H9 (cell line): ENCODE data around the gene RC3H1. TPM values are rescaled to one million over a fixed set of nuclear protein-coding genes. Genes with fewer than 3 reads are reported as not detected.

Experiments
- DNase-seq: peaks from one replicate; pipeline ENCODE4 v3.0.0-alpha.2; 2017
- H2AFZ ChIP-seq: one replicate; pipeline ENCODE4 v1.6.1; 2013; ENCODE audit warnings: mild to moderate bottlenecking, low read length, control low read depth, moderate library complexity
- H2AK5ac ChIP-seq: 2 replicates; pipeline ENCODE4 v1.6.1; 2013; ENCODE audit warnings: low read length, control low read depth, mixed read lengths; ENCODE audit not compliant: insufficient read length
- H2BK120ac ChIP-seq: one replicate; pipeline ENCODE4 v1.6.1; 2013; ENCODE audit warnings: low read depth, mild to moderate bottlenecking, low read length, control low read depth, inconsistent platforms; ENCODE audit not compliant: poor library complexity, severe bottlenecking
- H2BK12ac ChIP-seq: 2 replicates; pipeline ENCODE4 v1.6.1; 2013; ENCODE audit warnings: low read length, control low read depth, mixed read lengths, low read depth; ENCODE audit not compliant: insufficient read length
- H2BK15ac ChIP-seq: 2 replicates; pipeline ENCODE4 v1.6.1; 2013; ENCODE audit warnings: low read depth, low read length, control low read depth
- H2BK20ac ChIP-seq: one replicate; pipeline ENCODE4 v1.6.1; 2013; ENCODE audit warnings: low read depth, mild to moderate bottlenecking, low read length, control low read depth, inconsistent platforms; ENCODE audit not compliant: poor library complexity, severe bottlenecking
- H2BK5ac ChIP-seq: 2 replicates; pipeline ENCODE4 v1.6.1; 2013; ENCODE audit warnings: low read length, control low read depth, mixed read lengths; ENCODE audit not compliant: insufficient read length
- H3K14ac ChIP-seq: 2 replicates; pipeline ENCODE4 v1.6.1; 2013; ENCODE audit warnings: low read length, control low read depth; ENCODE audit not compliant: insufficient read depth
- H3K18ac ChIP-seq: 2 replicates; pipeline ENCODE4 v1.6.1; 2013; ENCODE audit warnings: low read depth, mild to moderate bottlenecking, mixed read lengths, low read length, control low read depth; ENCODE audit not compliant: insufficient read length
- H3K23ac ChIP-seq: 2 replicates; pipeline ENCODE4 v1.6.1; 2013; ENCODE audit warnings: low read length, control low read depth, mixed read lengths, low read depth; ENCODE audit not compliant: insufficient read length
- H3K23me2 ChIP-seq: 2 replicates; pipeline ENCODE4 v1.6.1; 2013; ENCODE audit warnings: low read depth, mild to moderate bottlenecking, mixed read lengths, low read length, control low read depth; ENCODE audit not compliant: insufficient read length, poor library complexity, severe bottlenecking
- H3K27ac ChIP-seq: 2 replicates; pipeline ENCODE4 v1.5.1; 2013; ENCODE audit warnings: low read length, control low read depth, mixed read lengths, low read depth; ENCODE audit not compliant: insufficient read length
- H3K27me3 ChIP-seq: 2 replicates; pipeline ENCODE4 v1.6.1; 2013; ENCODE audit warnings: low read length, control low read depth, inconsistent platforms; ENCODE audit not compliant: insufficient read depth
- H3K4ac ChIP-seq: 2 replicates; pipeline ENCODE4 v1.6.1; 2013; ENCODE audit warnings: low read depth, mild to moderate bottlenecking, control low read depth, inconsistent platforms, low read length, moderate library complexity
- H3K4me1 ChIP-seq: 2 replicates; pipeline ENCODE4 v1.6.1; 2013; ENCODE audit warnings: low read length, control low read depth, inconsistent platforms; ENCODE audit not compliant: insufficient read depth
- H3K4me2 ChIP-seq: 2 replicates; pipeline ENCODE4 v1.6.1; 2013; ENCODE audit warnings: low read length, control low read depth, mixed read lengths; ENCODE audit not compliant: insufficient read length, insufficient read depth
- H3K56ac ChIP-seq: 2 replicates; pipeline ENCODE4 v1.6.1; 2013; ENCODE audit warnings: low read depth, mild to moderate bottlenecking, mixed read lengths, low read length, control low read depth; ENCODE audit not compliant: insufficient read length
- H3K79me1 ChIP-seq: 2 replicates; pipeline ENCODE4 v1.6.1; 2013; ENCODE audit warnings: low read depth, mild to moderate bottlenecking, moderate library complexity, low read length, control low read depth, inconsistent platforms; ENCODE audit not compliant: insufficient read depth, poor library complexity, severe bottlenecking
- H3K79me2 ChIP-seq: 2 replicates; pipeline ENCODE4 v1.6.1; 2013; ENCODE audit warnings: low read length, control low read depth, inconsistent platforms; ENCODE audit not compliant: insufficient read depth
- H3K9ac ChIP-seq: 2 replicates; pipeline ENCODE4 v1.6.1; 2013; ENCODE audit warnings: low read length, control low read depth, mixed read lengths; ENCODE audit not compliant: insufficient read length; ENCODE audit errors: extremely low read depth
- H3K9me3 ChIP-seq: one replicate; pipeline ENCODE4 v1.6.1; 2013; ENCODE audit warnings: low read depth, low read length, inconsistent platforms; ENCODE audit not compliant: control insufficient read depth
- H3T11ph ChIP-seq: one replicate; pipeline ENCODE4 v1.6.1; 2013; ENCODE audit warnings: mild to moderate bottlenecking, low read length, control low read depth, inconsistent platforms
- H4K20me1 ChIP-seq: one replicate; pipeline ENCODE4 v1.6.1; 2013; ENCODE audit not compliant: control insufficient read depth, insufficient read length, insufficient read depth
- H4K5ac ChIP-seq: 2 replicates; pipeline ENCODE4 v1.6.1; 2013; ENCODE audit warnings: low read depth, mild to moderate bottlenecking, mixed read lengths, low read length, control low read depth; ENCODE audit not compliant: insufficient read length
- H4K8ac ChIP-seq: replicated peaks from 2 replicates; pipeline ENCODE4 v1.6.1; 2013; ENCODE audit warnings: low read length, control low read depth, mixed read lengths, low read depth; ENCODE audit not compliant: insufficient read length
- H4K91ac ChIP-seq: 2 replicates; pipeline ENCODE4 v1.6.1; 2013; ENCODE audit warnings: low read depth, mild to moderate bottlenecking, moderate library complexity, mixed read lengths, low read length, control low read depth; ENCODE audit not compliant: insufficient read length
- H3K27ac Mint-ChIP-seq, 3 experiments: 2 replicates in 2 of 3; 3 replicates in 1 of 3; pipeline ENCODE4 v1.8.0; 2020 to 2021; ENCODE audit warnings: mixed read lengths in 3 of 3, mild to moderate bottlenecking in 1 of 3, moderate library complexity in 1 of 3
- H3K27me3 Mint-ChIP-seq: 2 replicates; pipeline ENCODE4 v1.8.0; 2021; ENCODE audit warnings: low read depth, mild to moderate bottlenecking, moderate library complexity, mixed read lengths
- H3K36me3 Mint-ChIP-seq, 3 experiments: 2 replicates in 2 of 3; 3 replicates in 1 of 3; pipeline ENCODE4 v1.8.0; 2020 to 2021; ENCODE audit warnings: low read depth in 3 of 3, mixed read lengths in 3 of 3; ENCODE audit not compliant: insufficient read depth in 1 of 3
- H3K4me1 Mint-ChIP-seq, 2 experiments: 2 replicates each; pipeline ENCODE4 v1.8.0; 2020; ENCODE audit warnings: mixed read lengths in 2 of 2
- H3K4me3 Mint-ChIP-seq, 2 experiments: 2 replicates in 1 of 2; 3 replicates in 1 of 2; pipeline ENCODE4 v1.8.0; 2020 to 2021; ENCODE audit warnings: mild to moderate bottlenecking in 2 of 2, mixed read lengths in 2 of 2, moderate library complexity in 1 of 2
- H3K9me3 Mint-ChIP-seq, 2 experiments: 2 replicates in 1 of 2; 3 replicates in 1 of 2; pipeline ENCODE4 v1.8.0; 2020; ENCODE audit warnings: mild to moderate bottlenecking in 2 of 2, mixed read lengths in 2 of 2, moderate library complexity in 1 of 2
- WGBS: extraction: QIAGEN DNeasy Blood & Tissue Kit; methylation state at CpG from one replicate; pipeline ENCODE4 v1.1.7; 2013; ENCODE audit warnings: missing lambda C conversion rate, low lambda C conversion rate, mixed read lengths; ENCODE audit not compliant: insufficient read length; ENCODE audit errors: extremely low coverage; 5-methylcytosine and 5-hydroxymethylcytosine counted together
- total RNA-seq: library from RNA; stranded (reverse); gene quantifications from 2 replicates; pipeline ENCODE4 v1.2.1, GENCODE V29; 2021
- TF ChIP-seq, protein P1 (sequence below): fragments of 200-600 bp; sonication (generic); conservative IDR thresholded peaks from 3 replicates; pipeline ENCODE4 v1.8.0; 2021; ENCODE audit warnings: antibody characterized with exemption, mild to moderate bottlenecking

RC3H1 gene
- total RNA-seq, 1 experiment from 2014 or later: 36.1 TPM

DNA sequence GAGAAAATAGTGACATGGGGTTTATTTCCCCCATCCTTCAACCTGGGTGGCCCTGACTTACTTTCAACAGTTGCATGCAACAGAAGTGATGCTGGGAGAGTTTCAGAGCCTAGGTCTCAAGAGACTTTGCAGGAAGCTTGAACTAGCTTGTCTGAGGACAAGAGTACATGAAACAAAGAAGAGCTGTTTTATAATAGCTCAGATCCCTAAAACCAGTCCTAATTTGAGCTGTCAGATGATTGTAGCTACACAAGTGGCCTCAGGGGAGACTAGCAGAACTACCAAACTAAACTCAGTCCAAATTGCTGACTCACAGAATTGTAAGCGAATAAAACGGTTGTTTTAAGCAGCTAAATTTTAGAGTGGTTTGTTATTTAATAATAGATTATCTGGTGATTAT, 17.1 kb downstream of the RC3H1 start:
- no peak overlapping the region for H2BK5ac ChIP-seq
- no peak overlapping the region for H4K91ac ChIP-seq
- no peak overlapping the region for H2BK20ac ChIP-seq
- no peak overlapping the region; a peak in 1 of 7 replicates for H3K27ac Mint-ChIP-seq
- no peaks in the 10 kb centered on the region for H3K23me2 ChIP-seq
- H3K14ac ChIP-seq: no peak overlapping the region
- no peak overlapping the region for H3K9ac ChIP-seq
- H3K9me3 ChIP-seq: no peaks in the 10 kb centered on the region
- no CpG with 5 or more reads among the region's 2 CpGs for WGBS
- H3K79me2 ChIP-seq: peaks cover 5% of the 10 kb centered on the region; the same call in 1 of the 2 replicates
- TF ChIP-seq, protein P1, sequence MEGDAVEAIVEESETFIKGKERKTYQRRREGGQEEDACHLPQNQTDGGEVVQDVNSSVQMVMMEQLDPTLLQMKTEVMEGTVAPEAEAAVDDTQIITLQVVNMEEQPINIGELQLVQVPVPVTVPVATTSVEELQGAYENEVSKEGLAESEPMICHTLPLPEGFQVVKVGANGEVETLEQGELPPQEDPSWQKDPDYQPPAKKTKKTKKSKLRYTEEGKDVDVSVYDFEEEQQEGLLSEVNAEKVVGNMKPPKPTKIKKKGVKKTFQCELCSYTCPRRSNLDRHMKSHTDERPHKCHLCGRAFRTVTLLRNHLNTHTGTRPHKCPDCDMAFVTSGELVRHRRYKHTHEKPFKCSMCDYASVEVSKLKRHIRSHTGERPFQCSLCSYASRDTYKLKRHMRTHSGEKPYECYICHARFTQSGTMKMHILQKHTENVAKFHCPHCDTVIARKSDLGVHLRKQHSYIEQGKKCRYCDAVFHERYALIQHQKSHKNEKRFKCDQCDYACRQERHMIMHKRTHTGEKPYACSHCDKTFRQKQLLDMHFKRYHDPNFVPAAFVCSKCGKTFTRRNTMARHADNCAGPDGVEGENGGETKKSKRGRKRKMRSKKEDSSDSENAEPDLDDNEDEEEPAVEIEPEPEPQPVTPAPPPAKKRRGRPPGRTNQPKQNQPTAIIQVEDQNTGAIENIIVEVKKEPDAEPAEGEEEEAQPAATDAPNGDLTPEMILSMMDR: no peak
- H3K27me3 ChIP-seq: no peaks in the 10 kb centered on the region
- no peak overlapping the region for H3K56ac ChIP-seq
- no peak overlapping the region for H3T11ph ChIP-seq
- H3K4me2 ChIP-seq: no peak overlapping the region
- no peaks in the 10 kb centered on the region for H3K9me3 Mint-ChIP-seq
- no peaks in the 10 kb centered on the region for H4K20me1 ChIP-seq
- H3K79me1 ChIP-seq: peaks cover 10% of the 10 kb centered on the region
- H2AFZ ChIP-seq: no peak overlapping the region
- H3K36me3 Mint-ChIP-seq: peaks cover 9 to 31% (median 10%) of the 10 kb centered on the region in 3 experiments; a peak in 6 of 7 replicates
- peaks cover 16 to 19% of the 10 kb centered on the region in 2 experiments for H3K4me1 Mint-ChIP-seq
- H4K5ac ChIP-seq: no peak overlapping the region
- no peak overlapping the region for H2BK120ac ChIP-seq
- H3K27ac ChIP-seq: no peak overlapping the region
- no peak overlapping the region for H3K23ac ChIP-seq
- H3K18ac ChIP-seq: no peak overlapping the region
- H3K4ac ChIP-seq: no peak overlapping the region
- no peak overlapping the region for H2AK5ac ChIP-seq
- no peaks in the 10 kb centered on the region for H3K27me3 Mint-ChIP-seq
- H2BK15ac ChIP-seq: no peak overlapping the region
- H2BK12ac ChIP-seq: no peak overlapping the region
- H3K4me1 ChIP-seq: peaks cover 4% of the 10 kb centered on the region; the same call in 1 of the 2 replicates
- H3K4me3 Mint-ChIP-seq: no peak overlapping the region
- no peak for DNase-seq
- H4K8ac ChIP-seq: no peak overlapping the region
